Cardiac fibroblast (primary cell): ENCODE data around the gene KCNMA1.

Experiments used
- DNase-seq, 2 donors: peaks; one replicate each; pipeline versions ENCODE4 v3.0.0 to v3.0.0-alpha.2; 2010; ENCODE audit warnings: low read depth in 2 of 2
- H3K4me3 ChIP-seq, 2 donors: replicated peaks in 1 of 2; 1 replicate in 1 of 2; 2 replicates in 1 of 2; pipeline ENCODE4 v1.5.1; 2011; ENCODE audit warnings: low read depth in 2 of 2, low read length in 2 of 2, mild to moderate bottlenecking in 2 of 2, moderate library complexity in 1 of 2
- TF ChIP-seq, protein P1 (sequence below): IDR thresholded peaks from one replicate; pipeline ENCODE4 v1.5.1; 2011; ENCODE audit warnings: low read depth, mild to moderate bottlenecking, low read length, inconsistent platforms

KCNMA1 gene

DNA sequence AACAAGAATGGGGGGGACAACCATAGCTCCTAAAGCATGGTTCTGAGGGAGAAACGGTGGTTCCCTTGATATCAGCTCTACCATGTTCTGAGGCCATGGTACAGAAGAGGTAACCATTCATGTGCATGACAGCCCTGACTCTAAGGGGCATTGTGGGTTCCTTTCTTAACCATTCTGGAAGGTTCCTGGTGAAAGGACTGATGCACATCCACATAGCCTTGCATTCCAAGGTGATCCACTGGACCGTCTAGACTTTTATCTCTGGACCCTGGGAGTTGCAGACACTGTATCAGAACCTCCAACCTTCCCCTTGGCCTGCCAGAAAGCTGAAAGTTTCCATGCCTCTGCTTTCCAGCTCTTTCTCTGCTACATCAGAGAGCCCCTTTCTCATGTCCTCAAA is 344.3 kb downstream of the KCNMA1 start:
- DNase-seq: no peak
- TF ChIP-seq, protein P1, sequence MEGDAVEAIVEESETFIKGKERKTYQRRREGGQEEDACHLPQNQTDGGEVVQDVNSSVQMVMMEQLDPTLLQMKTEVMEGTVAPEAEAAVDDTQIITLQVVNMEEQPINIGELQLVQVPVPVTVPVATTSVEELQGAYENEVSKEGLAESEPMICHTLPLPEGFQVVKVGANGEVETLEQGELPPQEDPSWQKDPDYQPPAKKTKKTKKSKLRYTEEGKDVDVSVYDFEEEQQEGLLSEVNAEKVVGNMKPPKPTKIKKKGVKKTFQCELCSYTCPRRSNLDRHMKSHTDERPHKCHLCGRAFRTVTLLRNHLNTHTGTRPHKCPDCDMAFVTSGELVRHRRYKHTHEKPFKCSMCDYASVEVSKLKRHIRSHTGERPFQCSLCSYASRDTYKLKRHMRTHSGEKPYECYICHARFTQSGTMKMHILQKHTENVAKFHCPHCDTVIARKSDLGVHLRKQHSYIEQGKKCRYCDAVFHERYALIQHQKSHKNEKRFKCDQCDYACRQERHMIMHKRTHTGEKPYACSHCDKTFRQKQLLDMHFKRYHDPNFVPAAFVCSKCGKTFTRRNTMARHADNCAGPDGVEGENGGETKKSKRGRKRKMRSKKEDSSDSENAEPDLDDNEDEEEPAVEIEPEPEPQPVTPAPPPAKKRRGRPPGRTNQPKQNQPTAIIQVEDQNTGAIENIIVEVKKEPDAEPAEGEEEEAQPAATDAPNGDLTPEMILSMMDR: no peak
- H3K4me3 ChIP-seq: no peak overlapping the region

DNA sequence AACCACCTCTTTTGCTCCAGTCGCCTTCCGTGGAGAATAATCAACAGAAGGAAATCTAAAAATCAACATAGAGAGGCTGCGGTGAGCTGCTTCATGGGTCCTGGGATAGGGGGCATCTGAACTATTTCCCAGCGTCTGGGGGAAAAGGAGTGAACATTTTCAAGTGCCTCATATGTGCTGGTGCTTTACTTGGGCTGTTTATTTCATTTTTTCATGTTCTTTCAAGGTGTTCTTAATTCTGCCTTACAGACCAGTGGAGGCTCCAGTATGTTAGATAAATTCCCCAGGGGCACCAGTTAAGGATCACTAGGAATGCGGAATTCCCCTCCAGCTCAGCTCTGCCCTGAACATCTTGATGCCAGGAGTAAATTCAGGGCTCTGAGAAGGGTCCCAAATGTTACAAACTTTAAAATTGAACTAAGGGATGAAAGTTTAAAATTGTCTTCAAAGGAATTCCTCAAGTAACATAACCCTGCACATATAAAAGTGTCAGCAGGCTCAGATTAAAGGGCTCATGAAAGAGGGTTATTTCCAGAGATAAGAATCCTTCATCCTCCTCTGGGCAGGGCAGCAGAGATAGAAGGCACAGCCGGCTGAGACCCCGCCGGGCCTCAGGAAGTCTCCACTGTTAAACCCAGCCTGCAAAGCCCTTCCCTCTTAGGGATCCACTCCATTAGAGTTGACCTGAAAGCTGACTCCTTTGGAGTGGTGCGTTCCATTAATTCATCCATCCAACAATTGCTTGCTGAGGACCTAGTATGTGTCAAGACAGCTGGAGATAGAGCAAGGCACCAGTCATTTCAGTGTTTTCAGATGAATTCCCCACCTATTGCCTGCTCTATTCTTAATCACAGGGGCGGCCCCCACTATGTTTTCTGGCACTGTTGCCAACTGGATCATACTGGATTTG is 345.8 kb downstream of the KCNMA1 start:
- TF ChIP-seq, protein P1: no peak
- DNase-seq: peak in 1 of 2 donors; percentile 76

DNA sequence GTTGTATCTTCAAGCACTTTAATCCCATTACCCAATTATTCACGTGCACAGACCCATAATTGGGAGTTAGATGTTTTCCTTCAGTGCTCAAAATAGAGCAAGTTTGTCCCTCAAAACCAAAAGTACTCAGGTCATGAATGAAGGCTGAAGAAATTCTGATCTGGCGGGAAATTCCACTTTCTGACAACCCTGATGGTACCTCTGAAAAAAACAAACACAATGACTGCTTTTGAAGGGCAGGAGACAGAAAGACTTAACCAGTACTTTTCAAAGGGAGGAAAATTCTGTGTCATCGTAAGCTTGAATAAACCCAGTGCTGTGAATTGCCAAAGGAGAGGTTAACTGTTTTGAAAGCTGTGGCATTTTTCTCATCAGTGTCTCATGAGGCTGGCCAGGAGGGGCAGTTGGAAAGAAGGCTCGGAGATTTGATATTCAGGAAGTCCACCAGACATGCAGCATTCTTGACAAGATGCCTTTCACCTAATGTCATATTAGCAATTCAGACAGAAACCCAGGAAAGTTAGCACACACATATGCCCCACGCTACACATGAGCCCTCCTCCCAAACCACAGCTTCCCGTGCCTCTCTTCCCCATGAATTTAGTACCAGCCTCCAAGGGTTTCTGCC is 347.0 kb downstream of the KCNMA1 start:
- peak; percentile 64 to 97 for DNase-seq
- H3K4me3 ChIP-seq: no peak overlapping the region
- TF ChIP-seq, protein P1: no peak

More for the DNA sequence above, 345.8 kb downstream of the KCNMA1 start:
- no peak overlapping the region for H3K4me3 ChIP-seq

GRCh38 chr10:77289790-77290189 is 347.8 kb downstream of the KCNMA1 start:
- TF ChIP-seq, protein P1: no peak
- peak in 1 of 2 donors; percentile 49 for DNase-seq
- H3K4me3 ChIP-seq: no peak overlapping the region

DNA sequence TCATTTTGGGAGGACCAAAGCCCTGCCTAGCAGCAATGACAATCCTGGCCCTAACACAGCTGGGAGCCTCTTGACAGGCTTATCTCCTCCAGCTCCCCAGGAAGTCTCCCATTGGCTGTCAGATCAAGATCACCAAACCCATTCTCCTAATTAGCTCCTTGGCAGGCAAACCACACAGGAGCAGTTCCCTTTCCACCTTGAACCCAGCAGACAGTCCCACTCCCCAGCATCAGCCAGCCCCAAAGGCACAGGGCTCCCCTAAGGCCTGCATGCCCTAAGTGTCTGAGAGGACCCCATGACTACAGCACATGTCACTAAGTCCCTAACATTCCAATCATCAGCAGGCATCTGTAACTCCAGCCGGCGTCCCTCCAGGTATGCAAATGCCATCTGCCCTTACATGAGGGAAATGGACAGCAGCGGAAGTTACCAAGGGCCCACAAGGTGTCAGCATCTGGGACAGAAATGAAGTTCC is 348.5 kb downstream of the KCNMA1 start:
- TF ChIP-seq, protein P1: no peak
- no peak for DNase-seq
- no peak overlapping the region for H3K4me3 ChIP-seq

DNA sequence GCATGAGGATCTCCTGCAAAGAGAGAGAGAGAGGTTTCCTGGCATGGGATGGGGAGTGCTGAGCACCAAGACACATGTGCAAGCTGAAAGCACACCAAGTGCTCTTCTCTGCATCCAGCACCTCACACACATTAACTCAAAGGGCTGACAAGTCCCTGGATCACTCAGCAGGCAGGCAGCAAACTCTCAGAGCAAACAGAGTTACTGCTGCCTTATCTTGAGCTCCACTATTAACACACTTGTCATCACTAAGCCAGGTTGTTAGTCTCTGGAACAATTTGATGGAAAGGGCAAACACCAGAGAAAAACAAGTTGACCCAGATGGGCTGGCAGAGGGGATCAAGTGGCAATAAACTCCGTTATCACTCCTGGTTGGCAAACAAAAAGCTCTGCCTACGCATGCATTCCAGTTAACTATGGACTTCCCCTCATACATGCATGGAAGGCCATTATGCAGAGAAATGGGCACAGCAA is 349.9 kb downstream of the KCNMA1 start:
- TF ChIP-seq, protein P1: no peak
- peak in 1 of 2 donors; percentile 19 for DNase-seq
- H3K4me3 ChIP-seq: no peak overlapping the region
